ENCODE results near the gene ZSWIM9.
"Not testable (repeated sequence)": the region's sequence is repeated elsewhere in the genome, so short reads cannot be mapped to it uniquely, and the experiment has no call there.

Gene ZSWIM9

DNA sequence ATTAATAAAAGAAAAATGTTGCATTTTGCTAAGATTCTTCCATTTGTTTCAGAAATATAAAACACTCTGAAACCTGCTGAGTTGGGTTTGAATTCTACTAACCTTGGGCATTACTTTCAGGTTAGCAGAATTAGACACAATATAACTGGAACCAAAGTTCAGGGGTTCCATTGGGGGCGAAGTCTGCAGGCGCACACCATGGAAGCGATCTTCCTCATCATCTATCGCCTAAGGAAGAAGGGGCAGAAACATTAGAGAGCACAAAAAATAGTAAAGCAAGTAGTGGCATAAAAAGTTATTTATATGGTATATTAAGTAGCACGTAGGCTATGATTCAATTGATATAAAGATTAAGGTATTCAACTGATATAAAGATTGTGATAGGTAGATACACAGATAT is 51.1 kb downstream of the ZSWIM9 start:
- no peak for DNase-seq

DNA sequence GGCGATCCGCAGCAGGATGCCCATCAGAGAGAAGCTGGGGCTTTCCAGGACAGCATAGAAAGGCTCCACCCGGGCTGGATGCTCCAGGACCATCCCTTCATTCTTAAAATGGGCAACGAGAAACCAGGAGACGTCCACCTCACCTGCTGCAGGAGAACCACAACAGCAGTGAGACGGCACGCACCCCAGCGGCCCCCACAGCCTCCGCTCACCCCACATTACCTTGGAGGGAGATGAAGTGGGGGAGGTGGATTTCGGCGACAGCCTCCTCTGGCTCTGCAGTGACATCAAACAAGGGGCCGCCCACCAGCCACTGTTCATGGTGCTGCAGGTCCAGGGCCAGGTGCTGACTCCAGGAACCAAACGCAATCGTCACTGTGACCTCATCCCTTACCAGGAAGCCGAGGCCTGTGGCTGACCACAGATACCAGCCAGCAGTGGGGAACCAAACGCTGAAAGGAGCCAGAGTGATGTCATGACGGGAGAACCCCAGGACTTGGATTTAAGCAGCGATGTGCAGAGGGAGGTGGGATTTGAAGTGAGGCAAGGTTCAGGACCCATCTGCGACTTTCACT is 60.2 kb downstream of the ZSWIM9 start:
- no peak for DNase-seq

DNA sequence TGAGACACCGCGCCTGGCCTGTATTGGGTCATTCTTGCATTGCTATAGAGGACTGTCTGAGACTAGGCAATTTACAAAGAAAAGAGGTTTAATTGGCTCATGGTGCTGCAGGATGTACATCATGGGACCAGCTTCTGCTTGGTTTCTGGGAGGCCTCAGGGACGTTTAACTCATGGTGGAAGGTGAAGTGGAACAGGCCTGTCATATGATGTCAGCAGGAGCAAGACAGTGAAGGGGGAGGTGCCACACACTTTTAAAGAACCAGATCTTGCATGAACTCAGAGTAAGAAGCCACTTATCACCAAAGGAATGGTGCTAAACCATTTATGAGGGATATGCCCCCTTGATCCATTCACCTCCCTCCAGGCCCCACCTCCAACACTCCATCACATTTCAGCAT is 66.6 kb downstream of the ZSWIM9 start:
- DNase-seq = no peak

DNA sequence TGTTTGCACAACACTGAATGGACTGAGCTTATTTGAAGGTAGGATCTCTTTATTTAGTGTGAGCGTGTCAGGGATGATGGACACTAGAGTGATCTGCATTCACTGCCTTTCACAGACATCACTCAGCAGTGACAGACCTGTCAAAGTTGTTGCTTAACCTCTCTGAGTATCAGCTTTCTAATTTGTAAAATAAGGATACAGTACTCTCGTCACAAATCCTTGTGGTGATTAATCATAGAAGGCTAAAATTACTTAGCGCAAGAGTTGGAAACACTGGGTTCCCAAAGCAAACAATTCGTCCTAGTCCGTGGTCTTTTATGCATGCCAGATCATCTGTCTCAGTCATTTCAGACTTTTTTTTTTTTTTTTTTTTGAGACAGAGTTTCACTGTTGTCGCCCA is 68.6 kb downstream of the ZSWIM9 start:
- DNase-seq = no peak

DNA sequence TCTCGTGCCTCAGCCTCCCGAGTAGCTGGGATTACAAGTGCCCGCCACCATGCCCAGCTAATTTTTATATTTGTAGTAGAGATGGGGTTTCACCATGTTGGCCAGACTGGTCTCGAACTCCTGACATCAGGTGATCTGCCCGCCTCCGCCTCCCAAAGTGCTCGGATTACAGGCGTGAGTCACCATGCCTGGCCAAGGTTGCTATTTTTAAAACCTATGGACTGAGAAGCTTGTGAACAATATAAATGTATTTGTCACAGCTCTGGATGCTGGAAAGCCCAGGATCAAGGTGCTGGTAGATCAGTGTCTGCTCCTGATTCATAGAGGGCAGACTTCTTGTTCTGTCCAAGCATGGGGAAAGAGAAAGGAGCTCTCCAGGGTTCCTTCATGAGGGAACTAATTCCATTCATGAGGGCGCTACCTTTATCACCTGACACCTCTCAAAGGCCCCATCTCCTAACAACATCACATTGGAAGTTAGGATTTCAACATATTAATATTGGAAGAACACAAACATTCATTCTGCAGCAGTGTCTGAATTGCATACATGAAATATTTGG is 69.2 kb downstream of the ZSWIM9 start:
- no peak for DNase-seq

DNA sequence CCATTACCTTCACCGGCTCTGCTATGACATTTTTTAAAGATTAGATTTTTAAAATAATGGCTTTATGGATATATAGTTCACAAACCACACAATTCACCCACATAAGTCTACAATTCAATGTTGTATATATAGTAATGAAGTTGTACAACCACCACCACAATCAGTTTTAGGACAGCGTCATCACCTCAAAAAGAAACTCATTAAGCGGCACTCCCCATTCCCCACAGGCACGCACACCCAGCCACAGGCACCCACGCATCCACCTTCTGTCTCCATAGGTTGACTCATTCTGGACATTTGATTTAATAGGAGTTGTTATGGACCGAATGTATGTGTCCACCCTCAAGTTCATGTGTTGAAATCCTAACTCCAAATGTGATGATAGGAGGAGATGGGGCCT is 71.3 kb downstream of the ZSWIM9 start:
- not testable (repeated sequence) for DNase-seq

DNA sequence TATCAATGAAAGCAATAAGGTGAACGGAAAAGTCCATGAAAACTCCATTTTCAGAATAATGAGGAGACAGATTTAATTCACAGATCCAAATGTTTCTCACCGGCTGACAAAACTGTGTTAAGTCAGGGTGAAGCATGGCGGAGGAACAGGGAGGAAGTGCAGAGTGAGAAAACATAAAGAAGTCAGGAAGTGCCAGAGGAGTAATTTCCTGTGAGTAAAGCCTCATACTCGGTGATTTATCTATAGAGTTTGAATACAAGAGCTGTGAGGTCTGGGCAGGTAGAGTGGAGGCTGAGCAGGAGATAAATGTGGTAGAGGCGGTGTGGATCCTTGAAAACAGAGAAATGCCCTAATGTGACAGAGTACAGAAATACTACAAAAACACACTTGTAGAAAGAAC is 73.8 kb downstream of the ZSWIM9 start:
- DNase-seq = no peak

DNA sequence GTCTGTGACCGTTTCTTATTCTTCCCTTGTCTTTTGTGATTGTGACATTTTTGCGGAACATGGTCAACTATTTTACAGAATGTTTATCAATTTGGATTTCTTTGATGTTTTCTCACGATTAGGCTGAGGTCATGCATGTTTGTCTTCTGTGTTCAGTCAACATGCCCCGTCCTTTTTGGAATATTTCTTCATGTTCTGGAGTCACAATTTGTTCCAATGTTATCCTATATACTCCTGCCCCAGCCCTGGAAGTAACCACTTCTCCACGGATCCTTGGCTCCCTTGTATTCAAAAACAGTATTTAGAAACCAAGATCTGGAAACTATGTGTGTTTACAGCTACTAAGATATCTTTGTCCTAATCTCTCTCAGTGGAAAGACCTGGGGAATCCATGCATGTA is 75.6 kb downstream of the ZSWIM9 start:
- no peak for DNase-seq

DNA sequence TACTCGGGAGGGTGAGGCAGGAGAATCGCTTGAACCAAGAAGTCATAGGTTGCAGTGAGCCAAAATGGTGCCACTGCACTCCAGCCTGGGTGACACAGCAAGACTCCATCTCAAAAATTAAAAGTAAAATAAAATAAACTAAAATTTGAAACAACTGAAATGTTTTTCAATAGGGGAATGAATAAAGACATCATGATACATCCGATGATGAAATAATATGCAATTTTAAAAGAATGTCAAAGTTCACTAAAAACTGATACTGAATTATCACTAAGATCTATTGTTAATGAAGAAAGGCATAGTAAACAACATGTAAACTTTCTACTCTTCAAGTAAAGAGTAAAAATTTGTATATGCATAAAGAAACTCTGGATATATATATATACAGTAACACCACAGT is 76.7 kb downstream of the ZSWIM9 start:
- no peak for DNase-seq
